ENCODE data around the gene MLPH.

Gene MLPH

DNA sequence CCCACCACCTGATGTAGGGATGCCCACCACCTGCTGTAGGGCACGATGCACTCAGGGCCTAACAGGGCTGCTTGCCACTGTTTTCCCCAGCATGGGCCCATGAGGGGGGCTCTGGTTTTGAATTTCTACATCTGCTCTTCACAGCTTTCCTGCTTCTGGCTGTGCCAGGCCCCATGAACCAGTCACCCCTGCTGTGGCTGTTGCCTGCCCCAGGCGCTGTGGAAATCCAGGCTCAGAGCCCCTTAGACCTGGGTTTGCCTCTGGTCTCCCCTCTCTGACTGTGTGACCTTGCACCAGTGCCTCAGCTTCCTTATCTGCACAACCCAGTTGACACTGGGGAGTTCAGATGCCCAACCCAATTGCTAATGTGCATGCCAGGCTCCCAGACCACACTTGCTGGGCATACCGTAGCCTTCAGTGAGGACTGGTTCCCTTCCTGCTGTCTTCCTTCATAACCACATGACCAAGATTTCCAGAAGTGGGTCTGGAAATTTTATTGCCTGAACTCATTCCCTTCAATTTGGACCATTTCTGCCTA lies 6.0 kb upstream of the MLPH start:
- no peak overlapping the region for H3K27ac ChIP-seq
- TF ChIP-seq, protein P1, sequence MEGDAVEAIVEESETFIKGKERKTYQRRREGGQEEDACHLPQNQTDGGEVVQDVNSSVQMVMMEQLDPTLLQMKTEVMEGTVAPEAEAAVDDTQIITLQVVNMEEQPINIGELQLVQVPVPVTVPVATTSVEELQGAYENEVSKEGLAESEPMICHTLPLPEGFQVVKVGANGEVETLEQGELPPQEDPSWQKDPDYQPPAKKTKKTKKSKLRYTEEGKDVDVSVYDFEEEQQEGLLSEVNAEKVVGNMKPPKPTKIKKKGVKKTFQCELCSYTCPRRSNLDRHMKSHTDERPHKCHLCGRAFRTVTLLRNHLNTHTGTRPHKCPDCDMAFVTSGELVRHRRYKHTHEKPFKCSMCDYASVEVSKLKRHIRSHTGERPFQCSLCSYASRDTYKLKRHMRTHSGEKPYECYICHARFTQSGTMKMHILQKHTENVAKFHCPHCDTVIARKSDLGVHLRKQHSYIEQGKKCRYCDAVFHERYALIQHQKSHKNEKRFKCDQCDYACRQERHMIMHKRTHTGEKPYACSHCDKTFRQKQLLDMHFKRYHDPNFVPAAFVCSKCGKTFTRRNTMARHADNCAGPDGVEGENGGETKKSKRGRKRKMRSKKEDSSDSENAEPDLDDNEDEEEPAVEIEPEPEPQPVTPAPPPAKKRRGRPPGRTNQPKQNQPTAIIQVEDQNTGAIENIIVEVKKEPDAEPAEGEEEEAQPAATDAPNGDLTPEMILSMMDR (conservative IDR thresholded peaks at IDR 0.05; ENCODE audit: low read depth), result no peak
- POLR2A ChIA-PET (ENCODE audit: low non-redundant PET), result no interaction called here
- CTCF ChIA-PET, result interaction anchor here (0.6 kb wide), 1 partner anchor 19 kb away, joined by 3 read pairs; no protein-coding TSS in a partner anchor
- no peak for DNase-seq (ENCODE audit: low spot score)

DNA sequence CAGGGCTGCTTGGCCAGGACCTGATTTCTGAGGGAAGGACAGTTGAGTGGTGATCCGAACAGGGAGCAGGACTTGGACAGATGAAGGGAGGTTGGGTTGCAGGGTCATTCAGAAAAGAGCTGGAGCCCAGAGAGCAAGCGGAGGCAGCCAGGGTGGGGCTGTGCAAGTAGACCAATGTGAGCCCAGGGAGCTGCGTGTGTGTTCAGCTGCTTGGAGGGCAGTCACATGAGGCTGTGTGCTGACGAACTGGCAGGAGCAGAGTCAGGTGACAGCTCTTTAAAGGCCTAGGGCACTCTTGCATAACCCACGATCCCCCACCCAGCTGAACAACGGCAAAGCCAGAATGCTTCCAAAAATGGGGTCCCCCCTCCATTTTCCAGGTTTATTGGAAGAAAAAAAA lies 4.6 kb upstream of the MLPH start:
- CTCF ChIA-PET, result no interaction called here
- TF ChIP-seq, protein P1 (conservative IDR thresholded peaks at IDR 0.05; ENCODE audit: low read depth), result no peak
- H3K27ac ChIP-seq, result no peak overlapping the region
- DNase-seq (ENCODE audit: low spot score), result no peak
- POLR2A ChIA-PET (ENCODE audit: low non-redundant PET), result no interaction called here

DNA sequence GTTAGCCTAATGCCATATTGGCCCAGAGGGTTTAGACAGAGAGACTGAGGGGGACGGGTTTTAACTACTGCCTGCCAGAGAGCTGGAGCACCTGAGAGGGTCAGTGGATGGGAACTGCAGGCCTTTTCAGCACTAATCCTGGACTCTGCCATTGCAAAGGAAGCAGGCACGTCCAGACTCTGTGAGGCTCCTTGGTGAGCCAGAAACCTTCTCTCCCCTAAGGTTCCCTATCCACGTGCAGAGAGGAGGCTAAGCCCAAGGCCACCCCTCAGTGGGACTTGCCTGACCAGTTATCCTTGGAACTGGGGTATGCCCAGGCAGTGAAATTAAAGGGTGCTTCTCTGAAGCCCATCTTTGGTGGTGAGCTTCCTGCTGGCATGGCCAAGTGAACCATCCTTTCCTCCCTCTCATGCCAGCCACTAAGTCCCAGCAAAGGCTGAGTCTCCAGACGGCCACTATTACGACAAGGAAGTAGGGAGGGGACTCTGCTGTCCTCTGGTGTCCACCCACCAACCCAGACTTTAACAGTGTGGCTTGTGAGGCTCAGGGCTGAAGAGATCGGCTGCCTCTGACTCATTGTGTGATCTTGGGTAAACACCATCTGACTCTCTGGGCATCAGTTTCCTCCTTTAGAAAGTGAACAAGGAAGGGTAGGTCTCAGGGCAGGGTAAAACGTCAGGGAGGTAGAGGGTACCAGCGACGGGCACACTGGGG lies 3.9 kb upstream of the MLPH start:
- ChIA-PET POLR2A (ENCODE audit: low non-redundant PET) (no interaction called here), CTCF (interaction anchor here (0.7 kb wide), 1 partner anchor 30 kb away, joined by 3 read pairs; no protein-coding TSS in a partner anchor)
- DNase-seq (ENCODE audit: low spot score), result no peak
- TF ChIP-seq, protein P1 (conservative IDR thresholded peaks at IDR 0.05; ENCODE audit: low read depth), result no peak
- H3K27ac ChIP-seq, result no peak overlapping the region

- H3K27ac ChIP-seq, result no peak overlapping the region
- no peak for DNase-seq (ENCODE audit: low spot score)
- TF ChIP-seq, protein P1 (conservative IDR thresholded peaks at IDR 0.05; ENCODE audit: low read depth), result no peak
- CTCF ChIA-PET, result interaction anchor here (0.6 to 1.0 kb wide), 2 partner anchors 27 to 144 kb away, joined by 4 read pairs; no protein-coding TSS in a partner anchor
- POLR2A ChIA-PET (ENCODE audit: low non-redundant PET), result no interaction called here
Observed at GRCh38 chr2:237485304-237485703, 1.7 kb upstream of the MLPH start.

DNA sequence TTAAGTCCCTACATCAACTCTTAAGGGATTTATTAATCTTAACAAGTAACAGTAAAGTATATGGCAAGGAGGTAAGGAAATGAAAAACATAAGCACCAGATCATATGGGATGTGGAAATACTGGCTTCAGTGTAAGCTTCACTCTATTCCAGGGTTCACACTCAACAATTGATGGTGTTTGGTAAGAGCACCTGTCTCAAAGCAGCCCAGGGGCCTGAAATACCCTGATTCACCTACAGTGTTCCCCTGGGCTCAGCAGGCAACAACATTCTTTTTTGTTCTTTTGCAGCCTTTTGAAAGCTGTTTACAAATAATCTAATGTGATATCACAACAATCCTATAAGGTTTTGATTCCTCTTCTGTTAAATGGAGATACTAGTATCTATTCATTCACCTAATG lies 1.2 kb upstream of the MLPH start:
- CTCF ChIA-PET, result interaction anchor here (0.6 to 1.0 kb wide), 3 partner anchors 27 to 364 kb away, joined by 4 read pairs; no protein-coding TSS in a partner anchor
- POLR2A ChIA-PET (ENCODE audit: low non-redundant PET), result no interaction called here
- no peak for DNase-seq (ENCODE audit: low spot score)
- H3K27ac ChIP-seq, result no peak overlapping the region
- TF ChIP-seq, protein P1 (conservative IDR thresholded peaks at IDR 0.05; ENCODE audit: low read depth), result no peak

DNA sequence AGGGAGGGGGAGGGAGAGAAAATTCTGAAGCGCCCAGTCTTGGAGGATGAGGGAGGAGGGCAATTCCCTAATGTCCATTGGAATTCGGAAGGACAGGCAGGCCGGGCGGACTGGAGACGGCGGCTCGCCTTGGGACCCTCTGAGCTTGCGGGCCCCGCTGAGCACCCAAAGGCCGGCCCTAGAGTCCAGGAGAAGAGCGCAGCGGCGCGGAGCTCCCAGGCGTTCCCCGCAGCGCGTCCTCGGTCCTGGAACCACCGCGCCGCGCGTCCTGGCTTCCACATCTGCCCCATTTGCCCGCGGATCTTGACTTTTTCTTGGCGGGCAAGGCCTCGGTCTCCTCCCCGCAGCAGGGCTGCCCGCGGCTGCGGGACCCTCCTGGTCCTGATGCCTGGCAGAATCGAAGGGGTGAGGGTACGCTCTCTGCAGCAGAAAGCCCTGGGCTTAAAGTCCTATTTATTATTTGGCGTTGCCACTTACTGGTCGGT lies 675 bp upstream of the MLPH start:
- no peak for DNase-seq (ENCODE audit: low spot score)
- ChIA-PET POLR2A (ENCODE audit: low non-redundant PET) (no interaction called here), CTCF (interaction anchor here (1.0 kb wide), 1 partner anchor 365 kb away, joined by 4 read pairs; no protein-coding TSS in a partner anchor)
- TF ChIP-seq, protein P1 (conservative IDR thresholded peaks at IDR 0.05; ENCODE audit: low read depth), result no peak
- no peak overlapping the region for H3K27ac ChIP-seq

Data from RWPE1 (cell line).